H1 (cell line): Measurements from ENCODE around the gene DDA1. TPM values are rescaled to one million over a fixed set of nuclear protein-coding genes. Genes with fewer than 3 reads are reported as not detected.

Source experiments
- ATF2 ChIP-seq: IDR thresholded peaks from 2 replicates; pipeline ENCODE4 v1.6.1; 2012; ENCODE audit warnings: low read length, inconsistent platforms
- ATF3 ChIP-seq: IDR thresholded peaks from 2 replicates; pipeline ENCODE4 v1.6.1; 2011; ENCODE audit warnings: low read depth, mild to moderate bottlenecking, low read length; ENCODE audit not compliant: insufficient read depth
- CBX8 ChIP-seq: fragments of 300-800, 300-1000 bp; sonication (generic); IDR thresholded peaks from 2 replicates; pipeline ENCODE4 v1.7.1; 2016; ENCODE audit warnings: low read depth, low read length, borderline replicate concordance
- CREB1 ChIP-seq: IDR thresholded peaks from 2 replicates; pipeline ENCODE4 v1.6.1; 2012; ENCODE audit warnings: inconsistent platforms
- CTBP2 ChIP-seq: IDR thresholded peaks from 2 replicates; pipeline ENCODE4 v1.7.0; 2011; ENCODE audit warnings: borderline replicate concordance, mild to moderate bottlenecking, moderate library complexity, mixed read lengths, low read length; ENCODE audit not compliant: insufficient read depth, insufficient read length
- CTCF ChIP-seq, 3 experiments: IDR thresholded peaks; 1 replicate in 2 of 3; 2 replicates in 1 of 3; pipeline versions ENCODE4 v1.5.1 to v1.6.1; 2011; ENCODE audit warnings: low read length in 3 of 3, mild to moderate bottlenecking in 3 of 3, inconsistent platforms in 2 of 3, low read depth in 1 of 3, moderate library complexity in 1 of 3; ENCODE audit not compliant: insufficient read depth in 1 of 3; ENCODE audit errors: control extremely low read depth in 1 of 3
- E2F6 ChIP-seq: IDR thresholded peaks from 2 replicates; pipeline ENCODE4 v1.6.1; 2012; ENCODE audit warnings: inconsistent platforms
- FOSL1 ChIP-seq: IDR thresholded peaks from 2 replicates; pipeline ENCODE4 v1.6.1; 2011; ENCODE audit warnings: mild to moderate bottlenecking, low read depth, low read length, moderate library complexity; ENCODE audit not compliant: insufficient read depth
- HDAC6 ChIP-seq: IDR thresholded peaks from one replicate; pipeline ENCODE4 v1.7.1; 2012; ENCODE audit warnings: low read depth, mild to moderate bottlenecking, inconsistent platforms, low read length, moderate library complexity
- polyA plus RNA-seq, 7 experiments: library from polyadenylated mRNA; depleted of rRNA in 3 of 7; stranded (reverse) in 5 of 7; unstranded in 2 of 7; fragments of >200 nt in 5 of 7; fragments of 200-250 nt in 2 of 7; gene quantifications; 1 replicate in 5 of 7; 2 replicates in 1 of 7; 4 replicates in 1 of 7; pipeline versions ENCODE4 v1.2.1 to v1.2.3, GENCODE V29; 2011 to 2013; ENCODE audit warnings: missing spikeins in 2 of 7, mixed read lengths in 2 of 7
- total RNA-seq: library from RNA; stranded (reverse); fragmentation: NEBNext Ultra II Directional; extraction: Animal tissue kit (Norgen Biotek cat#: 25700); gene quantifications from 2 replicates; pipeline ENCODE4 v1.2.1, GENCODE V29; 2021

Gene DDA1
- total and polyA plus RNA-seq, 2 of the 8 experiments (the other 6 are each of a cell fraction or from before 2014, with no cell fraction given), result 29.2 to 34.5 TPM

- TF ChIP-seq E2F6 (no peak), FOSL1 (no peak), CTCF (IDR thresholded peaks at IDR 0.05; ENCODE audit: control extremely low read depth in 1 of 3, insufficient read depth in 1 of 3, low read depth in 1 of 3, low read length in 3 of 3) (no peak), CREB1 (no peak), CTBP2 (no peak), ATF2 (no peak), HDAC6 (no peak), CBX8 (no peak), ATF3 (no peak)
Measured at GRCh38 chr19:17325133-17325532, 15.8 kb downstream of the DDA1 start (continued).
